DMS53 (cell line): Measurements from ENCODE around the gene TRAF2.
"Not testable (repeated sequence)": the region's sequence is repeated elsewhere in the genome, so short reads cannot be mapped to it uniquely, and the experiment has no call there.

Experiments
- DNase-seq: peaks from one replicate; lab custom pipeline; 2025; lab: John Stamatoyannopoulos, UW

The TRAF2 gene

DNA sequence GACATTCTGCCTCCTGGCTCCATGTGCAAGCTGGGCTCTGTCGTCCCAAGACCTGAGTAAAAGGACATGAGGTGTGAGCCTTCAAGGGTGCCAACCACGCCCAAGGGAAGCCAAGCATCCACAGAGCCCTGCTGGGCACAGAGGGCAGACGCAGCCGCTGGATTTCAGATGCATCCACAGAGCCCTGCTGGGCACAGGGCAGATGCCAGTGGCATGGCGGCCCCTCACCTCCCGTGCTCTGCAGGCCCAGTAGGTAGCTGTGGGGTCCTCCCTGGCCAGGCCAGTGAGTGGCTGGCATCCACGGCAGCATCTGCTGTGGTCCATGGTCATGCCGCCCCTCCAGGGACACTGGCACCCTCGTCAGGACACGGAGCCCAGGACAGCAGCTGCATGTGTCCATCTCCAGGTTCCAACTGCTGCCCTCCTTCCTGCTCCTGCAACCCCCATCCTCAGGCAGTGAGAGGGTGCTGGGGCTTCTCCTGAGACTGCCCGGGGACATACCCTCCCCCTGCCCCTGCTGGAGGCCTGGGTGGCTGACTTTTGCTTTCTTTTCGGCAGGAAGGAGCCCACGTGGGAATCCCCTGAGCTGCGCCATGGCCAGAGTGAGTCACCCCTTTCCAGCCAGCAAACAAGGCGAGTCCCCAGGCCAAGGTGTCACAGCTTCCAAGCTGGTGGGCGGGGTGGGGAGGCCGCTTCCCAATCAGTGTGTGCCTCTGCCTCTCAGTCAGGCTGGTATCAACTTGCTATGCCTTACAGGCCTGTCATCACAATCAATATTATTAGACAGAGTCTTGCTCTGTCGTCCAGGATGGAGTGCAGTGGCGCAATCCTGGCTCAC is 4.0 kb upstream of the TRAF2 start:
- peak; percentile 91 for DNase-seq

DNA sequence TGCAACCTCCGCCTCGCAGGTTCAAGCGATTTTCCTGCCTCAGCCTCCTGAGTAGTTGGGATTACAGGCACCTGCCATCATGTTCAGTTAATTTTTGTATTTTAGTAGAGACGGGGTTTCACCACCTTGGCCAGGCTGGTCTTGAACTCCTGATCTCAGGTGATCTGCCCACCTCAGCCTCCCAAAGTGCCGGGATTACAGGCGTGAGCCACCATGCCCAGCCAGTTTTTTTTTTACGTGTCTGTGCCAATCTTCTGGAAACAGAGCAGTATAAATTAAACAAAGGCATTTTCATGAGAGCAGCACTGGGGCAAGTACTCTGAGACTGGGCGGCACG is 3.4 kb upstream of the TRAF2 start:
- DNase-seq, result not testable (repeated sequence)

DNA sequence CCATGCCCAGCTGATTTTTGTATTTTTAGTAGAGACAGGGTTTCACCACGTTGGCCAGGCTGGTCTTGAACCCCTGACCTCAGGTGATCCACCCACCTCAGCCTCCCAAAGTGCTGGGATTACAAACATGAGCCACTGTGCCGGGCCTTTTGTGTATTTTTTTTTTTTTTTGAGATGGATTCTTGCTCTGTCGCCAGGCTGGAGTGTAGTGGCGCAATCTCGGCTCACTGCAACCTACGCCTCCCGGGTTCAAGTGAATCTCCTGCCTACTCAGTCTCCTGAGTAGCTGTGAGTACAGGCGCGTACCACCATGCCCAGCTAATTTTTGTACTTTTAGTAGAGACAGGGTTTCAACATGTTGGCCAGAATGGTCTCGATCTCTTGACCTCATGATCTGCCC is 2.6 kb upstream of the TRAF2 start:
- DNase-seq, result not testable (repeated sequence)

DNA sequence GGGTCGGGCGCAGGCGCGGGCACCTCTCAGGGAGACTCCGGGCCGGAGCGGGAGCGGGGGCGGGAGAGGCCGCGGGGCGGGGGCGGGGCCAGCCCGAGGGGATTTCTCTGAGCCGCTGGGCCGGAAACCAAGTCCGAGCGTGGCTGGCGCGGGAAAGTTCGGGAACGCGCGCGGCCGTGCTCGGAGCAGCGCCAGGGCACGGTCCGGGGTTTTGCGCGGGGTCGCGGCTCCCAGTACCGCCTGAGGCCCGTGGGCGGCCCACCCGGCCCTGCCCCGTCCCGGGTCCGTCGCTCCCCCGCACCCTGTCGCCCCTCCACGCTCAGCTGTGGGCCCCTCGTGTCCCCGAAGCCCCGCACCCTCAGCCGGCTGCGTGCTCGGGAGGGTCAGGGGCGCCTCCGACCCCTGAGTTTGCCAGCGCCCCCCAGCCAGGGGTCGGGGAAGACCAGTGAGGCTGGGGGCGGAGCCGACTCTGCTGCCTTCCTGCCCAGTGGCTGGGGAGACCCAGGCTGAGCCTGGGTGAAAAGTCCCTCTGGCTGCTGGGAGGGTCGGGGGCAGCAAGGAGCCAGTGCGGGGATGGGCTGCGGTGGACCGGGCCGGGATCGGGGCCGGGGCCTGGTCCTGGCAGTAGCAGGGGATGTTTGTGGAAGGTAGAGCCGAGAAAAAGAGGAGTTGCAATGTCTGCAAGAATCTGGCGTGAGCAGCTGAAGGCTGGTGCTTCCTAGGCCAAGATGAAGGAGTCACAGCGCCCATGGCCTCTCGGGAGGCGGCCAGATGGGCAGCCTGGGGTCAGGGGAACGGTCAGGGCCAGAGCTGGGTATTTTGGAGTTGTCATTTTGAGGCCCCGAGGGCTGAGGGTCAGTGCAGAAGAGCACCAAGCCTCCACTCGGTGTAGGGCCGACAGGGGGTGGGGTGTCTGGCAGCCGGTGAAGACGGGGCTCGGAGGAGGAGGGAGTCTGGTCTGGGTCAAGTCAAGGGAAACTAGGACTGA is 588 bp downstream of the TRAF2 start:
- DNase-seq, result peak; percentile 85

DNA sequence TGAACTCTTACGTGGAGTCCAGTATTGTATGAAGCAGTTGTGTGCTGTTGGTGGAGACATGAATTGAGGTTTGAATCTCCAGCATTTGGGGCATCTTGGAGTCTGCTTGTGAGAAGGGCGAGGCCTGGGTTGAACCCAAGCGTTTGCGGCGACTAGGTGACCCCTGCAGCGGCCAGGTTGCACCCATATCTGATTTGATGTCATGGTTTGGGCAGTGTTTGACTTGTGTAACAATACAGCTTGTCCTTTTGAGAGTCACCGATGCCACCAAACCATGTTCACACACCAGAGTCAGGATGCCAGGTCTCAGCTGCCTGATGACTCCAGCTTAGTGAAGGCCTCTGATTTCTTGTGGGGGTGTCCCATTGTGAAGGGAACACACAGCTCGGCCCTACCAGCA is 2.1 kb downstream of the TRAF2 start:
- no peak for DNase-seq

DNA sequence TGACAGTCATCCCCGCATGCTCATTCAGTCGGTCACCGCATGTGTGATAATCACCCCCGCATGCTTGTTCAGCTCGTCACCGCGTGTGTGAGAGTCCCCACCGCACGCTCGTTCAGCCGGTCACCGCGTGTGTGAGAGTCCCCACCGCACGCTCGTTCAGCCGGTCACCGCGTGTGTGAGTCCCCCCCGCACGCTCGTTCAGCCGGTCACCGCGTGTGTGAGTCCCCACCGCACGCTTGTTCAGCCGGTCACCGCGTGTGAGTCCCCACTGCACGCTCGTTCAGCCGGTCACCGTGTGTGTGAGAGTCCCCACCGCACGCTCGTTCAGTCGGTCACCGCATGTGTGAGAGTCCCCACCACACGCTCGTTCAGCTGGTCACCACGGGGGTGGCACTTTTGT is 3.5 kb downstream of the TRAF2 start:
- DNase-seq, result no peak

DNA sequence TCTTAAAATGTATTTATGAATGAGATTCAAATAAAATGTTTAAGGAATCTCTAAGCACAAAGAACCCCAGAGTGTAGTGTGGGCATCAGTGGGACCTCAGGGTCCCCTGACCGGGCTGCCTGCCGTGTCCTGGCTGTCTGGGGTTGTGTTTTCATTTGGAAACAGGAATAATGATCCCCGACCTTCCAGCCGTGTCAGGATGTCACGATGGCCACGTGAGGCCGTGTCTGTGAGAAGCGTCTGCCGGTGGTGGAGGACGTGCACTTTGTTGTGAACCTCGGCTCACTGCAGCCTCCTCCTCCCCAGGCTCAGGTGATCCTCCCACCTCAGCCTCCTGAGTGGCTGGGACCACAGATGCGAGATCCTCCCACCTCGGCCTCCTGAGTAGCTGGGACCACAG is 4.3 kb downstream of the TRAF2 start:
- no peak for DNase-seq

DNA sequence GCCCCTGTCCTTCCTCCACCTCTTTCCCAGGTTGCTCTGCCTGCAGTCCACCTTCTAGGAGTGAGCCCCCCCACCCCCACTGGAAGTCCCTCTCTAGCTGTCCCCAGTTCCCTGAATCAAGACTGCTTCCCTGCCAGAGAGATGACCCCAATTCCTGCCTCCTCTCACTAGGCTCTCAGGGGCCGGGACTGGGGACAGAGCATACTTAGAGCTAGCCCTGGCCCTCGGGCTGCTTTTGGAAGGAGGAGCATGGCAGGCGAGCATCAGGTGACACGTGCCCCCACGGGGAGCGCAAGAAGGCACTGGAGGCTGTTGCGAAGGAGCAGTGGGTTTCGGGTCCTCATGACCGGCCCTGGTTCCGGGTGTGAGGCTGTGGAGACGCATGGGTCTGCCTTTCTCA is 9.7 kb downstream of the TRAF2 start:
- no peak for DNase-seq

DNA sequence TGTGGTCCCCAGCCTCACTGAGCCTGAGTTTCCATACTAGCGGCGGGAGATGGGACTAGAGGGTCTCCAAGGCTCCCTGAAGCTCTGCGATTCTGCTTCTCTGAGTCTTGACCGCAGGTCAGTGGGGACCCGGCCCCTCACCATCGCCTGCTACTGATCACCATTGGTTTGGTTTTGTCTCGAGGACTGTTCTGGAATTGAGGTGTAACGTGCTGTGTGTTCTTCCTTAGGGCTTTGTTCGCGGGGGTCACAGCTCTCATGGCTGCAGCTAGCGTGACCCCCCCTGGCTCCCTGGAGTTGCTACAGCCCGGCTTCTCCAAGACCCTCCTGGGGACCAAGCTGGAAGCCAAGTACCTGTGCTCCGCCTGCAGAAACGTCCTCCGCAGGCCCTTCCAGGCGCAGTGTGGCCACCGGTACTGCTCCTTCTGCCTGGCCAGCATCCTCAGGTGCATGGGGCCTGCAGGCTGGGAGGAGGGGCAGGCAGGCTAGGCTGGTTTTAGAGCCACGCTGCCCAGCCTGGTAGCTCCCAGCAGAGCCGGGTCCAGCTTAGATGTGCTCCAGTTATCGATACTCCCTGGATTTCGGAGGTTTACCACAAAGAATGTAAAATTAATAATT is 12.3 kb downstream of the TRAF2 start:
- DNase-seq, result peak; percentile 33

DNA sequence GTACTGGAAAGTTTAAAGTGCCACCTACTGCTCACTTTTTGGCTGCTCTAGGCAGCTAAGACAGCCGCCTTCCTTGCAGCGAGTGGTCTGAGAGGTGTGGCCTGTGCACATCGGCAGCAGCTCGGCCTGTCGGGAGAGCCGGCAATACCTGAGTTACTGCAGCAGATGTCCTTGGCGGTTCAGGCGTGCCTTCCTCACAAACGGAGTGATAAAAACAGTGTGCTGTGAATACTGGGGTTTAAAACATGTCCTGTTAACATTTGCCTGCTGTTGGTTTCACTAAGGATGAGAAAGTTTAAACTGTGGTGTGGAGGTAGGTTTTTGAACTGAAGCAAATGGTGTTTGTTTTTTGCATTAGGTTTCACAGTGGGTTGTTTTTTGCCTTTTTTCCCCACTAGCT is 12.9 kb downstream of the TRAF2 start:
- peak; percentile 62 for DNase-seq

DNA sequence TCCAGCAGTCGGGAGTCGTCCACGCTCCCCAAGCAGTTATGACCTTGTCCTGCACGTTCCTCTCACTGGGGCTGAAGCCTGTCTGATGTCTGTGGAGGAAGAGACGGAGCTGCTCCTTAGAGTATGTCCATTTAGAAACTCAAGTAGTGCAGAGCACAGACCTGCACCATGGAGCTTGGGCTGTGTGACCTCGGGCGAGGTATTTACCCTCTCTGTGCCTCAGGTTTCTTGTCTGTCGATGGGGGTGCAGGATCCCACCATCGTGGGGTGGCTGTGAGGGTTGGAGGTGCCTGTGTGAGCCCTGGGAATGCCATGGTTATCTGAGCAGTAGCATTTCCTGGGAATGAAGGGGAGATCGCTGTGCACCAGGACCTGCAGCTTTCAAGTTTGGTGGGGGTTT is 14.2 kb downstream of the TRAF2 start:
- DNase-seq, result no peak

DNA sequence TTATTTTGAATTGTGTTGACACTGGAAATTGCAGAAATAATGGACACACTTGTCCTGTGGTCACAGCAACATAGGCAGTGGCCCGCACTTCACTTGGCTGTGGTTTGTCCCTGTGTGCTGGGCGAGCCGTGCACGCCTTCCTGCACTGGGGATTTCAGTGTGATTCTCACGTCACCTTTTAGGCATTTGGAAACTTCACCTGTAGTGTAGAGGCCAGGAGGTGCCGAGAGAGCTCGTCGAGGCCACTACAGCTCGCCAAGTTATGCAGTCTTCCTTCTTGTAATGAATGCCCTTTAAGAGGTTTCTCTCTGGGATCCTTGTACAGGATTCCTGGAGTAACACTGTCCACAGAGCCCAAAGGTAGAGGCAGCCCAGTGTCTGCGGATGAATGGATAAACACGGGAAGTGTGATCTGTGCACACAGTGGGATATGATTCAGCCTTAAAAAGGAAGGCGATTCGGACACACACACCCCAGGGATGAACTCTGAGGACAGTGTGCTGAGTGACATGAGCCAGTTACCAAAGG is 14.7 kb downstream of the TRAF2 start:
- peak; percentile 88 for DNase-seq

DNA sequence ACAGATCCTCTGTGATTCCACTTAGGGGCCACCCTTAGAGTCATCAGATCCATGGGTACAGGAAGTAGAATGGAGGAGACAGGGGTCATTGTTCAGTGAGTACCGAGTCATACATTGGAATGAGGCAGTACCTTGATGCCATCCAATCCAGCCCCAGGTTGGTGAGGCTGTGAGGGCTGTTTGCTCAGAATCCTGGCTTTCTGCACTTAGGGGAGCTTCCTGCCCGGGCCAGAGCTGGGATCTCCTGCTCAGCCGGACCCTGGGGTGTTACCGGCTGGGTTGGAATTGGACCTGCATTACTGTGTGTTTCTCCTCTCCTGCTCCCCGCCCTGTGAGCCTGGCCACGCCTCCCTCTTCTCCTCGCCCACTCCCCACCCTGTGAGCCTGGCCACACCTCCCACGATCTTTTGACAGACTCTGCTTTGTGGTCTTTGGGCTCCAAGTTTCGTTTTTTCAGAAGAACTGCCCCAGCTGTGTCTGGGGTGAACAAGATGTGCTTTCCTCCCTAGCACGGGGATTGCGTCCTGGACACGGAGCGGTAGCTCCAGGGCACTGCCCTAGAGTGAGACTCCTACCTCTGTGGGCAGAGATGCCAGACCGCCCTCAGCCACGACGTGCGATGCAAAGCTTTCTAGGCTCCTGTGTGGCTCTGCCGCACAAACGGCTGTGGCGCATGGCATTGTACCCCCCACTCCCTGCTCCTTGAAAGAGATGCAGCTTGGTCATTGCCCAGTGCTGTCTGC is 15.4 kb downstream of the TRAF2 start:
- DNase-seq, result peak; percentile 94

DNA sequence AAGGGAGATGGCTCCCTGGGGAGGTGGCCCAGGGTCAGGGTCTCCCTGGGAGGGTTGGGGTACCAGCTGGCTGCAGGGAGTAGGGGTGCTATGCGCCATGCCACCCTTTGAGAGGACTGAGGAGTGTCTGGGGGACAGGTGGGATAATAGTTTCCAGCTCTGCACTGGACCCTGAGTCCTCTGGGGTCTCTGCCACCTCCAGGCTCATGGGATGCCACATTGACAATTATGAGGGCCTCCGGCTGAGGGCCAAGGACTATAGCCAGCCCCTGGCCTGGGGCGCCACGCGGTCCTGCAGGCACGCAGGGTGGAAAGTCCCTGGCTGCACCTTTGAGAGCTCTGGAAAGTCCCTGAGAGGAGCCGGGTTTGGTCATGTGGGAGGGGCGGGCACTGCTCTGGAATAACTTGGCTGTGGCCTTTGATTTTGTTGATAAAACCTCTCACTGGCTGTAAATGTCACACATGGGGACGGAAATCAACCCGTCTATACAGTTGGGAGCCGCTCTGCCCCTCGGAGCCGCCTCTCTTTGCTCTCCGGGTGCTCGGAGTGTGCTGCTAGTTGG is 16.0 kb downstream of the TRAF2 start:
- peak; percentile 97 for DNase-seq

DNA sequence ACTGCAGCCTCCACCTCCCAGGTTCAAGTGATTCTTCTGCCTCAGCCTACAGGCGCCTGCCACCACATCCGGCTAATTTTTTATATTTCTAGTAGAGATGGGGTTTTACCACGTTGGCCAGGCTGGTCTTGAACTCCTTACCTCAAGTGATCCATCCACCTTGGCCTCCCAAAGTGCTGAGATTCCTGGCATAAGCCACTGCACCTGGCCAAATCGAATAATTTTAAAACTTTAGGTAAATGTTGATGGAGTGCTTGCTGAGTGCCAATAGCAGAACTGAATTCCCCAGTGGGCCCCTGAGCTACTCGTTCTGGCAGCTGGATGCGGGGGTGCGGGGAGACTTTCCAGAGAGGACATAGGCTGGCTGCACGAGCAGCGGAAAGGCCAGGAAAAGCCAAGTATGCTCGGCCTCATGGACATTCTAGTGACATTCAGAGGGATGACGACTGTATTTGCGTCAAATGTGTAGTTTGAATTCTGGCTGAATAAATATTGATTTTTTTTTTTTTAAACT is 16.8 kb downstream of the TRAF2 start:
- peak; percentile 99 for DNase-seq

DNA sequence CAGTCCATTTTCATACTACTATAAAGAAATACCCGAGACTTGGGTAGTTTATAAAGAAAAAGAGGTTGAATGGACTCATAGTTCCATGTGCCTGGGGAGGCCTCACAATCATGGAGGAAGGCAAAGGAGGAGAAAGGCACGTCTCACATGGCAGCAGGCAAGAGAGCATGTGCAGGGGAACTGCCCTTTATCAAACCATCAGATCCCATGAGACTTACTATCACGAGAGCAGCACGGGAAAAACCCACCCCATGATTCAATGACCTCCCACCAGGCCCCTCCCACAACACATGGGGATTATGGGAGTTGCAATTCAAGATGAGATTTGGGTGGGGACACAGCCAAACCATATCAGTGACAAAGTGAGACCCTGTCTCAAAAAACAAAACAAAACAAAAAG is 19.9 kb downstream of the TRAF2 start:
- DNase-seq, result no peak

DNA sequence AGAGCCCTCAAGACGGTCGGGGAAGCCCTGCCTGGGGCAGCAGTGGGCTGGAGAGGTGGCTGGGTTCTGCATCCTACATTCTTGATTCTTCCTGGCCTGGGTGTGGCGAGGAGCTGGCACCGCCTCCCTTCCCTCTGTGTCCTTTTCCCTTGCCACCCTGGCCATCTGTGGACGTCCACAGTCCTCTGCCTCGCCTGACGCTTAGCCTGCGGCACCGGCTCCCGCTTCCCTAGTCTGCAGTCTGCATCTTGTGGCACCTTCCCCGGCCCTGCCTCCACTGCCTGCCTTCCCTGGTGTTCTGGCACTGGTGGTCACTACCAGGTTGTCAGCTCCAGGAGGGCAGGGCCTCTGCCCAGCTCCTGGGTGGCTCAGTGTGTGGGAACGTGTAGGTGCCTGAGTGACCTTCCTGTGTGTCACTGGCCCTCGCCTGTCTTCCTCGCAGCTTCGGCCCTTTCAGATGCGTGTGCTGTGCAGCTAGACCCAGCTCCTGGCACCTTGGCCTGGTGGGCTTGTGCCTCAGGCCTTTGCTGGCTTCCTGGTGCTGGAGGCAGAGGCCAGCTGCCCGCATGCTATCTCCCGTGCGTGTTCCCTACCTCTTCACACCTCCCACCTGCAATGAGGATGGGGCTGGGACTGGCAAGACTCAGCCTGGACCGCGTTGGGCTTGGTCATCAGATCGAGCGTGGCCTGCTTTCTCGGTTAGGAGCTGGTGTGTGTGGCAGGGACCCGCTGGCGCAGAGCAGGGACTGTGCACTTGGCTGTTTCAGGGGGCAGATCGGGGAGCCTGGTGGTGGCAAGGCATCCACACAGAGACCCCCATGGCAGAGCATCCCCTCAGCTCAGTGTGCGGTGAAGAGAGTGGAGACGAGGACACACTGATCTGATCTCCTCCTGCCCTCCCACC is 20.9 kb downstream of the TRAF2 start:
- no peak for DNase-seq

DNA sequence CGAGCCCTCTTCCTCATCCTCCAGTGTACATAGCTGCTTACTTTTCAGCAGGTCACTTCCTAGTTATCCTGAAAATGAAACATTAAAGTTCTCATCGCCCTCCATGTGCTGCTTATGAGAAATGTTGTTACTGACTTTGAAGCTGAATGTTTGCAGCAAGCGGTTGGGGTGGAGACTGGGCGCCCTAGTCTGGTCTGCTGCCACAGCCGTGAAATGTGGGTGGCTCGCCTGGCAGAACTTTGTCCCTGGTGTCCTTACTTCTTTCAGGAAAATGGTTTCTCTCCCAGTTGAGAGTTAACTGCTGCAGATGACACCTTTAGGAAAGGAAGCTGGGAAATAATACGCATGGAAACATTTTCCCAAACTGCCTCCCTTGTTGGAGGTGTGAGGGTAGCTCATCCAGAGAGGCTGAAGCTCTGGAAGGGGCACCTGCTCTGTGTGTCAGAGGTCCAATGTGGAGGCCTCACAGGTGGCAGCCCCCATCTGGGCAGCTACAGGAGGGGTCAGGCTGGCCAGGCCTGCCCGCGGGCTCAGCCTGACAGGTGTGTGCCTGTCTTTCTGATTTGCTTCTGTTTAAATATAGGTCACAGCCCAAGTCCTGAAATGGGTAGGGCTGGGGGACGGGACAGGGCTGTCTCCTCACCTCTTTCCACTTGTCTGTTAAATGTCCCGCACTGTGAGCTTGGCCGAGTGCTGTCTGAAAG is 24.0 kb downstream of the TRAF2 start:
- DNase-seq, result no peak

DNA sequence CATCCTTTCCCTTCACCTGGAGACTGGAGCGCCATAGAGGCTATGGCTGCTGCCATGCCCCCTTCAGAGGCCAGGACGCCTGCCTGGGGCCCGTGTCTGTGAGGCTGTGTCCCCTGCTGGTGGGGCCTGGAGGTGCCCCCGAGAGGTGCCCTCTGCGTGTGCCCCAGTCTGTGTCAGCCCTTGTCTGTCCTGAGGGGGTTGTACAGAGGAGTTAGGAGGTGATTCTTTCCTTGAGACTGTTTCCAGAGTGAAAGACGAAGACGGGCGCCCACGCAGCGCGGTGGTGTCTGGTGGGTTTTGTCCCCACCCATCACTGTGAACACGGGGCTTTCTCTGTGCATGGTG is 24.6 kb downstream of the TRAF2 start:
- DNase-seq, result no peak
